ENCODE data around the gene KIF3A.

Gene KIF3A

GRCh38 chr5:132778856-132779255 is 41.5 kb upstream of the KIF3A start:
- TF ChIP-seq EZH2 (IDR thresholded peaks at IDR 0.05; ENCODE audit: borderline replicate concordance, low read depth, low read length, severe bottlenecking) (no peak), CTCF (IDR thresholded peaks at IDR 0.05; ENCODE audit: borderline replicate concordance, extremely low read depth, low read length, poor library complexity, severe bottlenecking) (no peak)
- Histone ChIP-seq H3K4me1 (ENCODE audit: insufficient read depth, low read length) (peaks cover 33% of the 10 kb centered on the region), H3K9me3 (ENCODE audit: insufficient read depth, low read length, severe bottlenecking) (no peaks in the 10 kb centered on the region), H3K27me3 (ENCODE audit: insufficient read depth, low read length, poor library complexity) (peaks cover 18% of the 10 kb centered on the region), H3K36me3 (ENCODE audit: insufficient read depth, low read length) (no peaks in the 10 kb centered on the region), H3K4me3 (ENCODE audit: low read depth in 1 of 2, low read length in 2 of 2) (no peak overlapping the region), H4K20me1 (ENCODE audit: insufficient read depth, low read length) (peaks cover 7% of the 10 kb centered on the region; the same call in 1 of the 2 replicates), H3K4me2 (ENCODE audit: insufficient read depth, low read length) (no peak overlapping the region), H3K79me2 (ENCODE audit: insufficient read depth, low read length) (peaks cover 22% of the 10 kb centered on the region), H3K27ac (ENCODE audit: low read length) (no peak overlapping the region), H3K9ac (ENCODE audit: low read depth, low read length) (no peak overlapping the region), H2AFZ (ENCODE audit: low read depth, low read length) (no peak overlapping the region)
- ATAC-seq (ENCODE audit: insufficient read depth, low read depth) (no peak), DNase-seq (no peak)

- peaks cover 18% of the 10 kb centered on the region for H3K27me3 ChIP-seq (ENCODE audit: insufficient read depth, low read length, poor library complexity)
- H3K4me1 ChIP-seq (ENCODE audit: insufficient read depth, low read length): peaks cover 33% of the 10 kb centered on the region
- H3K9ac ChIP-seq (ENCODE audit: low read depth, low read length): no peak overlapping the region
- H2AFZ ChIP-seq (ENCODE audit: low read depth, low read length): peak overlapping the region; percentile 99
- no peaks in the 10 kb centered on the region for H3K9me3 ChIP-seq (ENCODE audit: insufficient read depth, low read length, severe bottlenecking)
- no peak overlapping the region for H3K27ac ChIP-seq (ENCODE audit: low read length)
- H3K36me3 ChIP-seq (ENCODE audit: insufficient read depth, low read length): no peaks in the 10 kb centered on the region
- peak overlapping the region in 1 of 2 experiments; percentile 73; a peak in 2 of 4 replicates for H3K4me3 ChIP-seq (ENCODE audit: low read depth in 1 of 2, low read length in 2 of 2)
- no peak for ATAC-seq (ENCODE audit: insufficient read depth, low read depth)
- peaks cover 24% of the 10 kb centered on the region for H3K79me2 ChIP-seq (ENCODE audit: insufficient read depth, low read length)
- peaks cover 9% of the 10 kb centered on the region; the same call in 1 of the 2 replicates for H4K20me1 ChIP-seq (ENCODE audit: insufficient read depth, low read length)
- no peak for DNase-seq
- no peak for TF ChIP-seq EZH2 (IDR thresholded peaks at IDR 0.05; ENCODE audit: borderline replicate concordance, low read depth, low read length, severe bottlenecking)
- TF ChIP-seq CTCF (IDR thresholded peaks at IDR 0.05; ENCODE audit: borderline replicate concordance, extremely low read depth, low read length, poor library complexity, severe bottlenecking): no peak
- H3K4me2 ChIP-seq (ENCODE audit: insufficient read depth, low read length): peak overlapping the region; percentile 96
Measured at GRCh38 chr5:132778129-132778528, 40.8 kb upstream of the KIF3A start.

GRCh38 chr5:132777209-132778069 is 40.1 kb upstream of the KIF3A start, which contains the start of gene SEPTIN8:
SEPTIN8 (minus strand) TSS chr5:132777239; CDS start chr5:132777137, 102 bp downstream.
- ATAC-seq (ENCODE audit: insufficient read depth, low read depth): peak; percentile 76
- Histone ChIP-seq H3K9me3 (ENCODE audit: insufficient read depth, low read length, severe bottlenecking) (no peaks in the 10 kb centered on the region), H3K27ac (ENCODE audit: low read length) (peak within 1 kb of the TSS; percentile 58), H3K4me1 (ENCODE audit: insufficient read depth, low read length) (peaks cover 33% of the 10 kb centered on the region), H3K4me2 (ENCODE audit: insufficient read depth, low read length) (peak within 1 kb of the TSS; percentile 96), H3K4me3 (ENCODE audit: low read depth in 1 of 2, low read length in 2 of 2) (peak within 1 kb of the TSS; percentile 31 to 73; a peak in 3 of 4 replicates), H3K9ac (ENCODE audit: low read depth, low read length) (peak within 1 kb of the TSS; percentile 75), H3K36me3 (ENCODE audit: insufficient read depth, low read length) (no peaks in the 10 kb centered on the region), H3K79me2 (ENCODE audit: insufficient read depth, low read length) (peaks cover 24% of the 10 kb centered on the region), H3K27me3 (ENCODE audit: insufficient read depth, low read length, poor library complexity) (peaks cover 18% of the 10 kb centered on the region), H2AFZ (ENCODE audit: low read depth, low read length) (peak within 1 kb of the TSS; percentile 99), H4K20me1 (ENCODE audit: insufficient read depth, low read length) (peaks cover 15% of the 10 kb centered on the region; the same call in 1 of the 2 replicates)
- peak; percentile 51 for DNase-seq
- TF ChIP-seq EZH2 (IDR thresholded peaks at IDR 0.05; ENCODE audit: borderline replicate concordance, low read depth, low read length, severe bottlenecking) (no peak), CTCF (IDR thresholded peaks at IDR 0.05; ENCODE audit: borderline replicate concordance, extremely low read depth, low read length, poor library complexity, severe bottlenecking) (no peak)
